ENCODE results near the gene GTF2IRD1. TPM values are rescaled to one million over a fixed set of nuclear protein-coding genes. Genes with fewer than 3 reads are reported as not detected.

The GTF2IRD1 gene
- total and polyA plus RNA-seq, 2 of the 13 experiments (the other 11 are each of a cell fraction or from before 2014, with no cell fraction given): 16.5 to 26.7 TPM

- TF ChIP-seq DRAP1 (CRISPR knock-in tag; IDR thresholded peaks at IDR 0.05) (peak; percentile 13; the same call in 1 of the 2 replicates), ZBTB38 (CRISPR knock-in tag; IDR thresholded peaks at IDR 0.05) (0 out of 2 replicates have a peak, but pooled peaks have one; percentile 7), MNT (IDR thresholded peaks at IDR 0.05) (peak; percentile 35; the same call in 1 of the 2 replicates), NONO (IDR thresholded peaks at IDR 0.05) (no peak), NONO (CRISPR knock-in tag; conservative IDR thresholded peaks at IDR 0.05) (0 out of 2 replicates have a peak, but pooled peaks have one; percentile 29), LCORL (IDR thresholded peaks at IDR 0.05) (no peak), LCORL (CRISPR knock-in tag; IDR thresholded peaks at IDR 0.05) (no peak), ZNF280B (CRISPR knock-in tag; IDR thresholded peaks at IDR 0.05; ENCODE audit: borderline replicate concordance) (0 out of 2 replicates have a peak, but pooled peaks have one; percentile 25), SAP130 (CRISPR knock-in tag; IDR thresholded peaks at IDR 0.05; ENCODE audit: low read depth) (peak; percentile 83), ZNF563 (CRISPR knock-in tag; IDR thresholded peaks at IDR 0.05) (0 out of 2 replicates have a peak, but pooled peaks have one; percentile 6), MXD1 (CRISPR knock-in tag; IDR thresholded peaks at IDR 0.05) (peak; percentile 34; the same call in 1 of the 2 replicates), ZNF841 (CRISPR knock-in tag; IDR thresholded peaks at IDR 0.05; ENCODE audit: borderline replicate concordance) (no peak), ZBTB2 (CRISPR knock-in tag; IDR thresholded peaks at IDR 0.05; ENCODE audit: low read depth) (no peak), ZNF609 (CRISPR knock-in tag; IDR thresholded peaks at IDR 0.05; ENCODE audit: borderline replicate concordance) (no peak), MAX (IDR thresholded peaks at IDR 0.05) (0 out of 2 replicates have a peak, but pooled peaks have one; percentile 22), AGO2 (optimal IDR thresholded peaks at IDR 0.05; ENCODE audit: low read depth, low read length) (peak; percentile 75), XRCC5 (optimal IDR thresholded peaks at IDR 0.05; ENCODE audit: low read length) (no peak)
Measured at GRCh38 chr7:74479961-74480829, 26.5 kb downstream of the GTF2IRD1 start (continued).
